Body of pancreas (tissue), 4 donors: Measurements from ENCODE around the gene CD160. TPM values are rescaled to one million over a fixed set of nuclear protein-coding genes. Genes with fewer than 3 reads are reported as not detected.

Experiments
- ATAC-seq: fragments of 150-250 bp; one replicate; pipeline ENCODE4 v1.9.1; 2016
- DNase-seq, 4 donors: peaks; one replicate each; pipeline ENCODE4 v3.0.0-alpha.2; 2019
- H3K27ac ChIP-seq, 4 donors: fragments of 200-600 bp; sonication (generic); 1 replicate in 3 of 4; 2 replicates in 1 of 4; pipeline versions ENCODE4 v1.5.1 to v1.6.1; 2016 to 2019; ENCODE audit warnings: mild to moderate bottlenecking in 1 of 4, mixed read lengths in 1 of 4, moderate library complexity in 1 of 4
- H3K27me3 ChIP-seq, 2 donors: fragments of 200-600 bp; sonication (generic); one replicate each; pipeline ENCODE4 v1.6.0; 2016; ENCODE audit warnings: mild to moderate bottlenecking in 1 of 2
- H3K36me3 ChIP-seq, 2 donors: fragments of 200-600 bp; sonication (generic); replicated peaks in 1 of 2; 2 replicates each; pipeline ENCODE4 v1.5.1; 2016; ENCODE audit warnings: low read depth in 2 of 2; ENCODE audit not compliant: insufficient read depth in 1 of 2
- H3K4me1 ChIP-seq: fragments of 200-600 bp; sonication (generic); one replicate; pipeline ENCODE4 v1.6.0; 2016
- H3K4me3 ChIP-seq, 2 donors: fragments of 200-600 bp; sonication (generic); 1 replicate in 1 of 2; 2 replicates in 1 of 2; pipeline ENCODE4 v1.5.1; 2016 to 2019
- H3K9me3 ChIP-seq, 3 donors: fragments of 200-600 bp; sonication (generic); 1 replicate in 2 of 3; 2 replicates in 1 of 3; pipeline ENCODE4 v1.5.1; 2016
- CTCF ChIP-seq, 7 experiments: fragments of 450-650 bp in 4 of 7; fragments of 200-600 bp in 3 of 7; sonication (generic) in 3 of 7; IDR thresholded peaks; one replicate each; pipeline ENCODE4 v1.5.1; 2016 to 2019; ENCODE audit warnings: antibody characterized with exemption in 7 of 7
- POLR2A ChIP-seq, 3 donors: fragments of 450-650 bp; IDR thresholded peaks; one replicate each; pipeline ENCODE4 v1.6.1; 2016; ENCODE audit warnings: antibody characterized with exemption in 3 of 3, mild to moderate bottlenecking in 2 of 3
- WGBS, 2 donors: methylation state at CpG; one replicate each; pipeline ENCODE4 v1.1.5; 2017; 5-methylcytosine and 5-hydroxymethylcytosine counted together
- intact Hi-C: fragments of 100-400 bp; cut with DNase I; formaldehyde crosslinking; loops from one replicate; pipeline ENCODE4 v1.15.1; 2023
- total RNA-seq, 2 donors: library from RNA; depleted of rRNA; stranded (reverse); fragments of >200 nt; gene quantifications; one replicate each; pipeline ENCODE4 v1.1.0, GENCODE V29; 2016

The CD160 gene
- total RNA-seq, 2 donors from 2014 or later, result not detected

- H3K9me3 ChIP-seq, result no peaks in the 10 kb centered on the region
- WGBS, 2 donors, result 59 to 61% methylated on average over 7 of the region's 7 CpGs
- DNase-seq, result no peak
- peak overlapping the region in 3 of 4 donors; percentile 70 to 76 (median 71) for H3K27ac ChIP-seq
- H3K36me3 ChIP-seq, result no peaks in the 10 kb centered on the region
- TF ChIP-seq POLR2A (IDR thresholded peaks at IDR 0.05), result no peak
- no peak for TF ChIP-seq CTCF (IDR thresholded peaks at IDR 0.05)
- H3K4me1 ChIP-seq, result peaks cover 49% of the 10 kb centered on the region
- H3K27me3 ChIP-seq, result no peaks in the 10 kb centered on the region
- H3K4me3 ChIP-seq, result no peak overlapping the region
- intact Hi-C loops, result no loop called here
- no peak for ATAC-seq
Measured at GRCh38 chr1:145708063-145708462, 11.2 kb upstream of the CD160 start.

- TF ChIP-seq POLR2A (IDR thresholded peaks at IDR 0.05), result no peak
- Histone ChIP-seq H3K9me3 (no peaks in the 10 kb centered on the region), H3K36me3 (no peaks in the 10 kb centered on the region), H3K4me3 (no peak overlapping the region), H3K27me3 (no peaks in the 10 kb centered on the region), H3K27ac (peak overlapping the region in 1 of 4 donors; percentile 48), H3K4me1 (peaks cover 69% of the 10 kb centered on the region)
- no peak for ATAC-seq
- WGBS, 2 donors, result 43 to 51% methylated on average over 4 of the region's 4 CpGs
- no peak for DNase-seq
- intact Hi-C loops, result no loop called here
Measured at GRCh38 chr1:145710291-145711027, 8.8 kb upstream of the CD160 start.

- DNase-seq, result peak in 2 of 4 donors; percentile 30 to 57
- H3K27ac ChIP-seq, result peak overlapping the region; percentile 3 to 56 (median 48)
Measured at GRCh38 chr1:145711213-145711651, 8.1 kb upstream of the CD160 start.

GRCh38 chr1:145714524-145715111 is 4.7 kb upstream of the CD160 start:
- DNase-seq (peak; percentile 36 to 50 (median 43)), ATAC-seq (peak; percentile 54)

More at GRCh38 chr1:145711213-145711651, 8.1 kb upstream of the CD160 start:
- Histone ChIP-seq H3K27me3 (no peaks in the 10 kb centered on the region), H3K4me3 (no peak overlapping the region), H3K9me3 (no peaks in the 10 kb centered on the region), H3K36me3 (no peaks in the 10 kb centered on the region), H3K4me1 (peaks cover 65% of the 10 kb centered on the region)
- TF ChIP-seq CTCF (IDR thresholded peaks at IDR 0.05), result no peak
- no peak for TF ChIP-seq POLR2A (IDR thresholded peaks at IDR 0.05)
- intact Hi-C loops, result no loop called here
- peak; percentile 8 for ATAC-seq
- WGBS, 2 donors, result 16 to 19% methylated on average over 3 of the region's 3 CpGs

More at GRCh38 chr1:145714524-145715111, 4.7 kb upstream of the CD160 start:
- Histone ChIP-seq H3K36me3 (no peaks in the 10 kb centered on the region), H3K27me3 (no peaks in the 10 kb centered on the region), H3K4me1 (peaks cover 48% of the 10 kb centered on the region), H3K4me3 (no peak overlapping the region), H3K9me3 (no peaks in the 10 kb centered on the region), H3K27ac (peak overlapping the region; percentile 59 to 79 (median 64))
- intact Hi-C loops, result no loop called here
- WGBS, 2 donors, result 17 to 32% methylated on average over 6 of the region's 6 CpGs
- TF ChIP-seq CTCF (IDR thresholded peaks at IDR 0.05), result no peak
- TF ChIP-seq POLR2A (IDR thresholded peaks at IDR 0.05), result no peak
